Kidney (tissue), 14 donors: ENCODE results near the gene PLCXD1. TPM values are rescaled to one million over a fixed set of nuclear protein-coding genes. Genes with fewer than 3 reads are reported as not detected.

Experiments used
- DNase-seq, 5 donors: peaks; one replicate each; pipeline ENCODE4 v3.0.0-alpha.2; 2013 to 2020
- FAIRE-seq: peaks from 2 replicates; lab custom pipeline; 2012; peaks lifted over from hg19 to GRCh38; lab: Jason Lieb, UNC
- H3K27ac ChIP-seq, 2 donors: one replicate each; pipeline ENCODE4 v1.7.0; 2013; ENCODE audit warnings: low read depth in 2 of 2, low read length in 2 of 2, inconsistent platforms in 1 of 2
- H3K27me3 ChIP-seq: one replicate; pipeline ENCODE4 v1.7.1; 2013; ENCODE audit warnings: low read length, inconsistent platforms; ENCODE audit not compliant: control insufficient read depth, insufficient read depth
- H3K36me3 ChIP-seq, 3 donors: one replicate each; pipeline versions ENCODE4 v1.7.0 to v1.7.1; 2013; ENCODE audit warnings: low read length in 3 of 3, control low read depth in 1 of 3, inconsistent platforms in 1 of 3; ENCODE audit not compliant: insufficient read depth in 3 of 3, control insufficient read depth in 2 of 3
- H3K4me1 ChIP-seq, 3 donors: one replicate each; pipeline versions ENCODE4 v1.7.0 to v1.7.1; 2013; ENCODE audit warnings: low read length in 3 of 3, inconsistent platforms in 1 of 3, low read depth in 1 of 3; ENCODE audit not compliant: control insufficient read depth in 2 of 3, insufficient read depth in 2 of 3
- H3K4me3 ChIP-seq, 3 donors: one replicate each; pipeline versions ENCODE4 v1.7.0 to v1.8.1; 2013; ENCODE audit warnings: low read length in 3 of 3, control low read depth in 1 of 3, inconsistent platforms in 1 of 3
- H3K9ac ChIP-seq, 3 donors: one replicate each; pipeline versions ENCODE4 v1.7.0 to v1.7.1; 2013; ENCODE audit warnings: low read length in 3 of 3, control low read depth in 1 of 3, inconsistent platforms in 1 of 3
- H3K9me3 ChIP-seq, 3 donors: one replicate each; pipeline versions ENCODE4 v1.7.0 to v1.7.1; 2013; ENCODE audit warnings: low read length in 3 of 3, control low read depth in 1 of 3, inconsistent platforms in 1 of 3; ENCODE audit not compliant: control insufficient read depth in 2 of 3, insufficient read depth in 1 of 3
- intact Hi-C: fragments of 100-400 bp; cut with DNase I; formaldehyde crosslinking; loops from one replicate; pipeline ENCODE4 v1.11.1; 2022
- polyA plus RNA-seq: library from polyadenylated mRNA; stranded (reverse); fragments of 350-450 nt; fragmentation: Illumina TruSeq; extraction: RNeasy Lipid Tissue Mini Kit (QIAGEN cat#74804); gene quantifications from one replicate; pipeline ENCODE4 v1.2.3, GENCODE V29; 2014; ENCODE audit warnings: low read depth, low replicate concordance; ENCODE audit not compliant: insufficient read depth
- total RNA-seq: library from RNA; stranded (reverse); fragmentation: NEBNext Ultra II Directional; extraction: Animal tissue kit (Norgen Biotek cat#: 25700); gene quantifications from one replicate; pipeline ENCODE4 v1.2.1, GENCODE V29; 2021
- TF ChIP-seq, protein P1 (sequence below): IDR thresholded peaks from 3 replicates; pipeline ENCODE4 v1.5.1; 2012; ENCODE audit warnings: mild to moderate bottlenecking, moderate library complexity, borderline replicate concordance; ENCODE audit not compliant: insufficient read depth; ENCODE audit errors: extremely low read depth
- donor health status: control.
- donor health status: control.
- donor health status: control.
- donor health status: control.
- donor health status: control.
- donor health status: DM: yes; HTN: yes; CAD: no.
- donor health status: Normal renal cell carcinoma (clear cell type).

The PLCXD1 gene
- total and polyA plus RNA-seq, 2 donors from 2014 or later, result 4.9 to 11.0 TPM

DNA sequence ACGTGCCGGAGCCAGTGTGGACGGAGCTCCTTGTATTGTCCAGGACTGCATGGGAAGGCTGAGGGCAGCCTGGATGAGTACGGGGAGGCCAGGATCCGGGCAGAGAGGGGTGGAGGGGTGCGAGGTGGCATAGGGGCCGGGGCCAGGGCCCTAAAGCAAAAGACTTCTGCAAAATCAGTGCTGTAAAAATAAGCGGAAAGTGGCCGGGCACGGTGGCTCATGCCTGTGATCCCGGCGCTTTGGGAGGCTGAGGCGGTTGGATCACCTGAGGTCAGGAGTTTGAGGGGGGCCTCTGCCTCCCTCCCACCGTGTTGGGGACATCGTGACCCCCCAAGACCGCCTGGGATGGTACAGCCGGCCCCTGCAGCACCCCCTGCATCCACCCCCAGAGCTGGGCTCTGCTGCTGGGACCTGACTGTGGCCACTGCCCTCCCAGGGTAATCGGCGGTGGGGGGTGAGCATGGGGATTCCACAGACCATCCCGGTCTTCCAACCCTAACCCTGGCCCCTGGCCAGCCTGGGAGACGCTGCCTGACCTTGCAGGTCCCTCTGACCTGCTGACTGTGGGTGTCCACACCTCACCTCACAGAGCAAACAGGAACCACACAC is 23.4 kb upstream of the PLCXD1 start:
- Histone ChIP-seq H3K4me3 (no peak overlapping the region), H3K4me1 (peaks cover 0 to 2% (median 0%) of the 10 kb centered on the region in 3 donors), H3K27ac (no peak overlapping the region), H3K27me3 (no peaks in the 10 kb centered on the region), H3K36me3 (no peaks in the 10 kb centered on the region), H3K9me3 (no peaks in the 10 kb centered on the region), H3K9ac (no peak overlapping the region)
- peak in 1 of 5 donors; percentile 61 for DNase-seq
- TF ChIP-seq, protein P1, sequence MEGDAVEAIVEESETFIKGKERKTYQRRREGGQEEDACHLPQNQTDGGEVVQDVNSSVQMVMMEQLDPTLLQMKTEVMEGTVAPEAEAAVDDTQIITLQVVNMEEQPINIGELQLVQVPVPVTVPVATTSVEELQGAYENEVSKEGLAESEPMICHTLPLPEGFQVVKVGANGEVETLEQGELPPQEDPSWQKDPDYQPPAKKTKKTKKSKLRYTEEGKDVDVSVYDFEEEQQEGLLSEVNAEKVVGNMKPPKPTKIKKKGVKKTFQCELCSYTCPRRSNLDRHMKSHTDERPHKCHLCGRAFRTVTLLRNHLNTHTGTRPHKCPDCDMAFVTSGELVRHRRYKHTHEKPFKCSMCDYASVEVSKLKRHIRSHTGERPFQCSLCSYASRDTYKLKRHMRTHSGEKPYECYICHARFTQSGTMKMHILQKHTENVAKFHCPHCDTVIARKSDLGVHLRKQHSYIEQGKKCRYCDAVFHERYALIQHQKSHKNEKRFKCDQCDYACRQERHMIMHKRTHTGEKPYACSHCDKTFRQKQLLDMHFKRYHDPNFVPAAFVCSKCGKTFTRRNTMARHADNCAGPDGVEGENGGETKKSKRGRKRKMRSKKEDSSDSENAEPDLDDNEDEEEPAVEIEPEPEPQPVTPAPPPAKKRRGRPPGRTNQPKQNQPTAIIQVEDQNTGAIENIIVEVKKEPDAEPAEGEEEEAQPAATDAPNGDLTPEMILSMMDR, result no peak
- intact Hi-C loops, result no loop called here
- FAIRE-seq, result no peak

DNA sequence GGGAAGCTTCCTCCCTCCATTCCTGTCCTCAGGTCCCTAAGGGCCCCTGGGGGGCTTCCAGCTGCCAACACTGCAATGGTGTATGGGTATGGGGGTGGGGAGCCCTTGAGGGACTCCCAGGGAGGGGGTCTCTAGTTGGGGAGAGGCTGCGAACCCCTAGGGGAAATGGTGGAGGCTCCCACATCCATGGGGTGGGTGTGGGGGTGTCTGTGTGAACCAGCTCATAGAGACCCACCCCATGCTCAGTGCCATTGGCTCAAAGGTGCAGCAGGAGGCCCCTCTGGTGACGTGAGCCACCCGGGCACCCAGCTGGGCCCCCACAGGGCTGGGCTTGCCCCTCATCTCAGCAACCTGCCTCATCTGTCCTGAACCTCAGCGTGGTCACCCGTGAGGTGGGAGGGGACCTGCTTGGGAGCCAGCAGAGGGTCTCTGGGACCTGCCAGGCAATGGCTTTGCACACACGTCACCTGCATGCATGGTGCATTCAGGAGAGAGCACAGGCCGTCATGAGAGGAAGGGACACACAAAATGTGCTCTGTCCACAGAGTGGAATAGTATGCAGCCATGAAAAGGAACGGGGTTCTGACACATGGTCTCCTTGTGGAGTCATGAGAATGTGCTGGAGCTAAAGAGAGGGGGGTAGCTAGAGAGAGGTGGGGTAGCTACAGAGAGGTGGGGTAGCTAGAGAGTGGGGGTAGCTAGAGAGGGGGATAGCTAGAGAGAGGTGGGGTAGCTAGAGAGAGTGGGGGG is 22.7 kb upstream of the PLCXD1 start:
- FAIRE-seq (no peak), DNase-seq (peak in 1 of 5 donors; percentile 44)
- Histone ChIP-seq H3K9ac (no peak overlapping the region), H3K9me3 (no peaks in the 10 kb centered on the region), H3K36me3 (no peaks in the 10 kb centered on the region), H3K4me3 (no peak overlapping the region), H3K4me1 (peaks cover 0 to 2% (median 0%) of the 10 kb centered on the region in 3 donors), H3K27ac (no peak overlapping the region), H3K27me3 (no peaks in the 10 kb centered on the region)
- TF ChIP-seq, protein P1, result no peak
- intact Hi-C loops, result no loop called here

DNA sequence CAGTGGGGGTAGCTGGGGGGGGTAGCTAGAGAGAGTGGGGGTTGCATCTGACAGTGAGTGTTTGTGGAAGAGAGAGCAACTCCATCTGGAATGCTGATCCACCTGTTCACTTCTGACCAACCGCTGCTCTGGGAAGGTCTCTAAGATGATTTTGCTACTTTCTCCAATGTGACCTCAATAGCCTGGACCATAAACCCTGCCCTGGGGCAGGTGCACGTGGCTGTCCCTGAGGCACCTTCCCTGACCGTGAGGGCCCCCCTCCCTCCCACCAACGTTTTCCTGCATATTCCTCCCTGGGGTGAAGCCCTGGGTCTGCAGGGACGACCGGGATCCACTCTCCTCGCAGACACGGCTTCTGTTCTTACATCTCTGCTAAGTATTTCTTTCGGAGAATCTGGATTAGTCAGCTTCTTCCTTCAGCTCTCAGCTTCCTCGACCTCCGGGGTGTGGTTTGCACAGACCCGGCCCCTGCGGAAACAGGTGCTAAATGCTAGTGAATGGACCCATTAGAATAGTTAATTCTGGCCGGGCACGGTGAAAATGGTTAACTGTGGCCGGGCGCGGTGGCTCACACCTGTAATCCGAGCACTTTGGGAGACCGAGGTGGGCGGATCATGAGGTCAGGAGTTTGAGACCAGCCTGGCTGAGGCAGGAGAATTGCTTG is 21.4 kb upstream of the PLCXD1 start:
- Histone ChIP-seq H3K27ac (no peak overlapping the region), H3K9me3 (no peaks in the 10 kb centered on the region), H3K4me1 (peaks cover 0 to 2% (median 0%) of the 10 kb centered on the region in 3 donors), H3K4me3 (no peak overlapping the region), H3K9ac (no peak overlapping the region), H3K27me3 (no peaks in the 10 kb centered on the region), H3K36me3 (no peaks in the 10 kb centered on the region)
- DNase-seq (peak in 1 of 5 donors; percentile 52), FAIRE-seq (no peak)
- TF ChIP-seq, protein P1, result no peak
- intact Hi-C loops, result no loop called here
